IMR-90 (cell line): ENCODE results near the gene LTBP1. TPM values are rescaled to one million over a fixed set of nuclear protein-coding genes. Genes with fewer than 3 reads are reported as not detected.

Experiments used
- ATAC-seq: fragments of 200-7000 bp; cut with Tn5 transposase; 2 replicates; pipeline ENCODE4 v1.9.1; 2020; ENCODE audit warnings: low read depth, mild to moderate bottlenecking, moderate library complexity
- BruUV-seq: library from RNA; stranded (reverse); fragments of 400-500 nt; replicated peaks from 2 replicates; lab custom pipeline; 2021; lab: Mats Ljungman, UMichigan
- CTCF ChIA-PET: fragments of 300-600 bp; formaldehyde crosslinking; extraction: SDS; loops from one replicate; lab custom pipeline; 2021; ENCODE audit warnings: antibody characterized with exemption; lab: Yijun Ruan, JAX
- POLR2A ChIA-PET: fragments of 300-600 bp; sonication (Branson Sonifier 250); formaldehyde crosslinking; loops from one replicate; lab custom pipeline; 2022; ENCODE audit warnings: antibody characterized with exemption; ENCODE audit not compliant: unreplicated experiment; lab: Charles Lee
- DNase-seq: peaks from one replicate; pipeline ENCODE4 v3.0.0; 2013
- H2AFZ ChIP-seq: replicated peaks from 2 replicates; pipeline ENCODE3; 2013; ENCODE audit warnings: low read length, mild to moderate bottlenecking; ENCODE audit not compliant: poor library complexity
- H2AK5ac ChIP-seq: 2 replicates; pipeline ENCODE4 v1.6.1; 2013; ENCODE audit warnings: low read depth, low read length, inconsistent platforms
- H2AK9ac ChIP-seq: replicated peaks from 2 replicates; pipeline ENCODE3; 2013; ENCODE audit warnings: mild to moderate bottlenecking, low read depth, low read length, moderate library complexity; ENCODE audit not compliant: poor library complexity
- H2BK120ac ChIP-seq: 2 replicates; pipeline ENCODE4 v1.6.1; 2013; ENCODE audit warnings: low read depth, low read length, inconsistent platforms
- H2BK15ac ChIP-seq: 3 replicates; pipeline ENCODE4 v1.6.1; 2013; ENCODE audit warnings: low read depth, low read length, inconsistent platforms
- H2BK20ac ChIP-seq: 2 replicates; pipeline ENCODE4 v1.6.1; 2013; ENCODE audit warnings: low read depth, mild to moderate bottlenecking, inconsistent platforms, low read length, moderate library complexity
- H2BK5ac ChIP-seq: 2 replicates; pipeline ENCODE4 v1.6.1; 2013; ENCODE audit warnings: mild to moderate bottlenecking, low read depth, low read length, inconsistent platforms; ENCODE audit not compliant: poor library complexity, severe bottlenecking
- H3K14ac ChIP-seq: replicated peaks from 2 replicates; pipeline ENCODE4 v1.6.1; 2013; ENCODE audit warnings: low read depth, low read length, inconsistent platforms
- H3K18ac ChIP-seq: 2 replicates; pipeline ENCODE4 v1.6.1; 2013; ENCODE audit warnings: low read depth, low read length, control low read depth
- H3K23ac ChIP-seq: 2 replicates; pipeline ENCODE4 v1.6.1; 2013; ENCODE audit warnings: low read depth, low read length, inconsistent platforms
- H3K27ac ChIP-seq: 2 replicates; pipeline ENCODE4 v1.5.1; 2013; ENCODE audit warnings: mild to moderate bottlenecking, control low read depth, low read length; ENCODE audit not compliant: insufficient read depth
- H3K27me3 ChIP-seq: 2 replicates; pipeline ENCODE4 v1.6.1; 2013; ENCODE audit warnings: low read length; ENCODE audit not compliant: control insufficient read depth, insufficient read depth
- H3K36me3 ChIP-seq: 2 replicates; pipeline ENCODE4 v1.6.1; 2013; ENCODE audit warnings: low read length, mixed read lengths; ENCODE audit not compliant: control insufficient read depth, insufficient read depth
- H3K4ac ChIP-seq: 2 replicates; pipeline ENCODE4 v1.6.1; 2013; ENCODE audit warnings: low read depth, low read length, inconsistent platforms
- H3K4me1 ChIP-seq: 2 replicates; pipeline ENCODE4 v1.6.1; 2013; ENCODE audit warnings: low read length, mixed read lengths; ENCODE audit not compliant: control insufficient read depth, insufficient read depth
- H3K4me2 ChIP-seq: 2 replicates; pipeline ENCODE4 v1.6.1; 2013; ENCODE audit warnings: low read depth, mild to moderate bottlenecking, control low read depth, low read length, moderate library complexity
- H3K4me3 ChIP-seq: 2 replicates; pipeline ENCODE4 v1.5.1; 2013; ENCODE audit warnings: low read depth, mild to moderate bottlenecking, control low read depth, low read length, moderate library complexity; ENCODE audit not compliant: insufficient read depth
- H3K56ac ChIP-seq: 2 replicates; pipeline ENCODE4 v1.6.1; 2013; ENCODE audit warnings: low read length, inconsistent platforms; ENCODE audit not compliant: insufficient read depth; ENCODE audit errors: extremely low read depth
- H3K79me1 ChIP-seq, 2 experiments: 2 replicates each; pipeline ENCODE4 v1.6.1; 2013; ENCODE audit warnings: low read length in 2 of 2, inconsistent platforms in 1 of 2, low read depth in 1 of 2
- H3K9ac ChIP-seq: 2 replicates; pipeline ENCODE4 v1.6.1; 2013; ENCODE audit warnings: low read depth, low read length, control low read depth
- H3K9me1 ChIP-seq: 2 replicates; pipeline ENCODE4 v1.6.1; 2013; ENCODE audit warnings: low read length, inconsistent platforms; ENCODE audit not compliant: insufficient read depth
- H3K9me3 ChIP-seq: 2 replicates; pipeline ENCODE4 v1.6.1; 2013; ENCODE audit warnings: low read length; ENCODE audit not compliant: control insufficient read depth, insufficient read depth
- H4K20me1 ChIP-seq: 2 replicates; pipeline ENCODE4 v1.6.1; 2013; ENCODE audit warnings: low read length, inconsistent platforms; ENCODE audit not compliant: insufficient read depth
- H4K5ac ChIP-seq: 2 replicates; pipeline ENCODE4 v1.6.1; 2013; ENCODE audit warnings: mild to moderate bottlenecking, low read depth, low read length, control low read depth
- H4K8ac ChIP-seq, 2 experiments: 2 replicates each; pipeline ENCODE4 v1.6.1; 2013; ENCODE audit warnings: low read depth in 2 of 2, low read length in 2 of 2, control low read depth in 1 of 2, inconsistent platforms in 1 of 2
- H4K91ac ChIP-seq: 2 replicates; pipeline ENCODE4 v1.6.1; 2013; ENCODE audit warnings: low read depth, low read length, inconsistent platforms; ENCODE audit not compliant: insufficient read depth
- BHLHE40 ChIP-seq: fragments of 150-350 bp; IDR thresholded peaks from 2 replicates; pipeline ENCODE4 v1.6.1; 2016; ENCODE audit warnings: mild to moderate bottlenecking, low read depth, low read length
- CEBPB ChIP-seq: IDR thresholded peaks from 2 replicates; pipeline ENCODE4 v1.6.1; 2012; ENCODE audit warnings: low read depth, low read length, improper control_type of control experiment
- CHD1 ChIP-seq: IDR thresholded peaks from 2 replicates; pipeline ENCODE4 v1.6.1; 2012; ENCODE audit warnings: low read depth, low read length, improper control_type of control experiment
- CTCF ChIP-seq: conservative IDR thresholded peaks from 2 replicates; pipeline ENCODE4 v1.5.1; 2012; ENCODE audit warnings: mild to moderate bottlenecking, low read depth, low read length, improper control_type of control experiment
- ELK1 ChIP-seq: fragments of 150-350 bp; IDR thresholded peaks from 2 replicates; pipeline ENCODE4 v1.6.1; 2016; ENCODE audit warnings: low read depth, mild to moderate bottlenecking, low read length, moderate library complexity, borderline replicate concordance
- FOS ChIP-seq: fragments of 150-350 bp; IDR thresholded peaks from 2 replicates; pipeline ENCODE4 v1.6.1; 2016; ENCODE audit warnings: low read depth, low read length
- MAFK ChIP-seq: IDR thresholded peaks from 2 replicates; pipeline ENCODE4 v1.6.1; 2012; ENCODE audit warnings: low read depth, low read length, improper control_type of control experiment
- MAZ ChIP-seq: IDR thresholded peaks from 2 replicates; pipeline ENCODE4 v1.6.1; 2012; ENCODE audit warnings: low read depth, mild to moderate bottlenecking, low read length, improper control_type of control experiment, moderate library complexity, borderline replicate concordance
- MXI1 ChIP-seq: IDR thresholded peaks from 2 replicates; pipeline ENCODE4 v1.6.1; 2012; ENCODE audit warnings: low read depth, mild to moderate bottlenecking, low read length, moderate library complexity, borderline replicate concordance
- NFE2L2 ChIP-seq: fragments of 150-350 bp; IDR thresholded peaks from 2 replicates; pipeline ENCODE4 v1.6.1; 2016; ENCODE audit warnings: low read depth, mild to moderate bottlenecking, low read length
- POLR2A ChIP-seq: IDR thresholded peaks from 2 replicates; pipeline ENCODE4 v1.6.1; 2012; ENCODE audit warnings: mild to moderate bottlenecking, low read depth, low read length
- RAD21 ChIP-seq: IDR thresholded peaks from 2 replicates; pipeline ENCODE4 v1.6.1; 2012; ENCODE audit warnings: low read length, improper control_type of control experiment
- RCOR1 ChIP-seq: IDR thresholded peaks from 2 replicates; pipeline ENCODE4 v1.6.1; 2012; ENCODE audit warnings: mild to moderate bottlenecking, low read length, improper control_type of control experiment; ENCODE audit not compliant: insufficient replicate concordance
- RFX5 ChIP-seq: IDR thresholded peaks from 2 replicates; pipeline ENCODE4 v1.8.0; 2012; ENCODE audit warnings: low read depth, mild to moderate bottlenecking, low read length, moderate library complexity
- SMC3 ChIP-seq: fragments of 150-350 bp; IDR thresholded peaks from 2 replicates; pipeline ENCODE4 v1.6.1; 2016; ENCODE audit warnings: low read depth, mild to moderate bottlenecking, antibody characterized with exemption, low read length, moderate library complexity
- USF2 ChIP-seq: fragments of 150-350 bp; IDR thresholded peaks from 2 replicates; pipeline ENCODE4 v1.6.1; 2017; ENCODE audit warnings: mild to moderate bottlenecking, antibody characterized with exemption, low read length, low read depth
- dilution Hi-C: fragments of 300-500 bp; cut with HindIII; formaldehyde crosslinking; loops from one replicate; pipeline ENCODE4 v1.14.3; 2018; ENCODE audit warnings: low sequenced_read_pairs; ENCODE audit not compliant: unreplicated experiment
- in situ Hi-C: fragments of 300-500 bp; cut with MboI; formaldehyde crosslinking; loops from 3 replicates; pipeline ENCODE4 v1.14.3; 2019; ENCODE audit warnings: low sequenced_read_pairs, inconsistent platforms, mixed read lengths
- intact Hi-C: fragments of 100-400 bp; cut with micrococcal nuclease; formaldehyde crosslinking; loops from 2 replicates; pipeline ENCODE4 v1.10.0; 2022
- polyA plus RNA-seq, 3 experiments: library from polyadenylated mRNA; depleted of rRNA; stranded (reverse); fragments of >200 nt; gene quantifications; 2 replicates each; pipeline ENCODE4 v1.2.3, GENCODE V29; 2012; ENCODE audit warnings: low replicate concordance in 1 of 3
- total RNA-seq: library from RNA; depleted of rRNA; stranded (reverse); fragments of >200 nt; gene quantifications from 2 replicates; pipeline ENCODE4 v1.2.3, GENCODE V29; 2012

Gene LTBP1
- total and polyA plus RNA-seq, 2 of the 4 experiments (the other 2 are of a cell fraction) = 235 to 326 TPM

GRCh38 chr2:33100921-33101320 is 154.2 kb downstream of the LTBP1 start:
- no peak overlapping the region for H3K9ac ChIP-seq
- H3K27me3 ChIP-seq = no peaks in the 10 kb centered on the region
- H3K18ac ChIP-seq = no peak overlapping the region
- H4K91ac ChIP-seq = no peak overlapping the region
- H3K79me1 ChIP-seq = peaks cover 24 to 41% of the 10 kb centered on the region in 2 experiments
- H2BK15ac ChIP-seq = no peak overlapping the region
- H2BK5ac ChIP-seq = no peak overlapping the region
- 0 out of 2 replicates have a peak overlapping the region, but pooled peaks have one; percentile 50 for H3K14ac ChIP-seq
- H4K8ac ChIP-seq = no peak overlapping the region
- peaks cover 11% of the 10 kb centered on the region for H3K9me1 ChIP-seq
- H3K4me3 ChIP-seq = no peak overlapping the region
- dilution Hi-C loops = no loop called here
- no peak overlapping the region for H2BK20ac ChIP-seq
- BruUV-seq = no TSS peak
- no peak overlapping the region for H3K4ac ChIP-seq
- DNase-seq (no peak), ATAC-seq (0 out of 2 replicates have a peak, but pooled peaks have one; percentile 18)
- no peaks in the 10 kb centered on the region for H3K36me3 ChIP-seq
- no peak overlapping the region for H2AK5ac ChIP-seq
- CTCF ChIA-PET = interaction anchor here (0.7 kb wide), 1 partner anchor 9 kb away, joined by 3 read pairs; no protein-coding TSS in a partner anchor
- POLR2A ChIA-PET = no interaction called here
- H2AFZ ChIP-seq = no peak overlapping the region
- no peaks in the 10 kb centered on the region for H4K20me1 ChIP-seq
- no peak overlapping the region for H3K56ac ChIP-seq
- no peak overlapping the region for H2BK120ac ChIP-seq
- in situ Hi-C loops = no loop called here
- TF ChIP-seq RFX5 (no peak), USF2 (no peak), SMC3 (no peak), NFE2L2 (no peak), FOS (no peak), POLR2A (no peak), RAD21 (no peak), CTCF (no peak), CHD1 (no peak), RCOR1 (no peak), MAFK (no peak), MAZ (no peak), CEBPB (no peak), MXI1 (no peak), BHLHE40 (no peak), ELK1 (no peak)
- H3K27ac ChIP-seq = no peak overlapping the region
- no peak overlapping the region for H3K23ac ChIP-seq
- peak overlapping the region; percentile 27; the same call in 1 of the 2 replicates for H4K5ac ChIP-seq
- no peak overlapping the region; the same call in 1 of the 2 replicates for H3K4me2 ChIP-seq
- intact Hi-C loops = no loop called here
- no peaks in the 10 kb centered on the region; the same call in 1 of the 2 replicates for H3K9me3 ChIP-seq
- no peak overlapping the region for H2AK9ac ChIP-seq
- peaks cover 17% of the 10 kb centered on the region for H3K4me1 ChIP-seq
